ENCODE measurements around the gene CAPN8.

CAPN8 gene

DNA sequence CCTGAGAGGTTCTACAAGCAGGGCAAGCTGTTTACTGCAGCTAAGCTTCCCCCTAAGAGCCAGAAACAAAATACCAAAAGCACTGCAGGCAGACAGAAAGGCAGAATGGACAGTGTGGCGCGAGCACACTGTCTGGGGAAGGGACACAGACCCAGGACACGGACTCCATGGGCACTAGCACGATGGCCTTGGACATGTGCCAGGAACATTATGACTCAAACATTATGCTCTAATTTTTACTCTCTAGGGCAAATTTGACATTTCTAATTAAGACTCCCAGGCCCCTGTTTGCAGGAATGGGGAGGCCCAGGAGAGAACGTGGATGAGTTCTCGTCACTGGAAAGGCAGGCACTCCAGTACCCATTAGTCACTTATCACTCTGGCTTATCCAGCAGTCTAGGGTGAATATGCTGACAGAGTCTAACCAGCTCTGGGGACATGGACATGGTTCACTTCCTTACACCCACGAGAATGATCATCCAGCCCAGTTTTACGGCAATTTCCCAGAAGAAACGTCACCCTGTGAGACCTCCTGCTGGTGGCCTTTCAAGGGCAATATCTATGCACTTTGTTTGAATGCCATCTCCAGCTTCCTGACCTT lies 45.1 kb downstream of the CAPN8 start:
- in situ Hi-C loops (cut with MboI; ENCODE audit: low sequenced_read_pairs): no loop called here

DNA sequence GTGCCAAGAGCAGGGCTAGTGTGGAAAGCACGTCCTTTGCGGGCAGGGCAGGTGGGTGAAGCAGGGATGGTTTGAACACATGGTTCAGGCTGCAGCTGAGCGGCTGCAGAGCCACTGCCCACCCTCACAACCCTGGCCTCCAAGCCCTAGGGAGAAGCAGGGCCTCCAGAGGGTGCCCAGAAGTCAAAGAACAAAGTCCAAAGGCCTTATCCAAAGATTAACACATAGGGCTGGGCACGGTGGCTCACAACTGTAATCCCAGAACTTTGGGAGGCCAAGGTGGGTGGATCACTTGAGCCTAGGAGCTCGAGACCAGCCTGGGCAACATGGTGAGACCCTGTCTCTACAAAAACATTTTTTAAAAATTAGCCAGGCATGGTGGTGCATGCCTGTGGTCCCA lies 46.8 kb downstream of the CAPN8 start:
- in situ Hi-C loops (cut with MboI; ENCODE audit: low sequenced_read_pairs): no loop called here

DNA sequence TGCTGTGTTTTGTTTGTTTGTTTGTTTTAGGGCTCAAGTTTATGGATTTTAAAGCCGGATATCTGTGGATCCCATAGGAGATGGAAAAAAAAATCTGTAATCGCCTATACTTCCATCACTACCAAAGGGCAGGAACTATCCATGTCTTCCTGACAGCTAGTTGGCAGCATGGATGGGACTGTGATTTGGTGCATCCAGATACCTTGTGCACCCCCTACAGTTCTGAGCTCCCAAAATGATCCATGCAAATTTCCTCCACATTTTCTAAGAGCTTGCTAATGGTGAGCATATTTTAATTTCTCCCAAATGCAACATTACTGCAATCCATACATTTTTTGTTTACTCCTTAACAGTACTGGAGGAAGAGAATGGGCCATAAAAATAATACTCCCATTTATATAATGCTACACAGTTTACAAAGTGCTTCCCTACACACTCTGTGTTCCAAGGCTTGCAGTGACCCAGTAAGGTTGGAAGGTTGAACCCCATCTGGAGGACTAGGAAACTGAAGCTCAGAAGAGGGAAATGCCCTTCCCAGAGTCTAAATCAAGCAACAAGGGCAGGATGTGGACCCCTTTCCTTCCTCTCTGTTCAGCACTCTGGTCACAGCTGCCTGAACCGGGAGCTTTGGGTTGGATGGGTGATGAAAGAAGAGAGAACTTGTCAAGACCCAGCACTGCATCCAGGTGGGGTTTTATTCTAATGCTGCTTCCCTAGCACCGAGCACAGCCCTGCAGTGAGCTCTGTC lies 48.0 kb downstream of the CAPN8 start:
- in situ Hi-C loops (cut with MboI; ENCODE audit: low sequenced_read_pairs): no loop called here

DNA sequence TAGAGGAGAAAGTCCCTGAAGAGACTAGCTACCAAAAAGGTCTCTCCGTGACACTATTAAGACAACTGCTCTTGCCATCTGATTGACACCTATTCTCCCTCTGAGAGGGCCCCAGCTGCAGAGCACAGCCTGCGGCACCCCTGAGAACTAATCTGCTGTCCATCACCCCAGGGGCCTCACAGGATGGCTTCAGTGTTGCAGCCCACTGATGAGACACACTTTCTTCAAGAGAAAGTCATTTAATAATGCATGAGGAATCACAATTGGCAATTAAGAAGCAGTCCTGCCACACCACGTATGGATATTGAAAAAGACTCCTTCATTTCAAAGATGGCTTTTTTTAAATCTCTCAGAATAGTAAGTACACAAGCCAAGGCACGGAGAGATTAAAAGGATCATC lies 48.9 kb downstream of the CAPN8 start:
- in situ Hi-C loops (cut with MboI; ENCODE audit: low sequenced_read_pairs): no loop called here

DNA sequence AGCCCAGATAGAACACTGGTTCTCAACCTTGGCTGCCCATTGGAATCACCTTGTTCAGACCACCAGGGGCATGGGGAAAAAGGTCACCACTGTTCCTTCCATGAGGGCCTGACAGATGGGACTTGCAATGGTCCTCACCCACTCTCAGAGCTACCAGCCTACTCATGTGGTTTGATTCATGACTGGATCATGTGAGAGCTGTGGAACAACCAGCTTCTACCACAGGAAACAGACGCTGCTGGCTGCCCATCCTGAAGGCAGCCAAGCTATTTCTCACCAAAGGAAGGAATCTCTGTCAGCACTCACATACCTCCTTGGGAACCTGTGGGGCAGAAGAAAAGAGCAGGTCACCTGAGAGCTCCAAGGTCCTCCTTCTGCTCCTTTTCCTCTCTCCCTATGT lies 53.6 kb downstream of the CAPN8 start:
- in situ Hi-C loops (cut with MboI; ENCODE audit: low sequenced_read_pairs): no loop called here

DNA sequence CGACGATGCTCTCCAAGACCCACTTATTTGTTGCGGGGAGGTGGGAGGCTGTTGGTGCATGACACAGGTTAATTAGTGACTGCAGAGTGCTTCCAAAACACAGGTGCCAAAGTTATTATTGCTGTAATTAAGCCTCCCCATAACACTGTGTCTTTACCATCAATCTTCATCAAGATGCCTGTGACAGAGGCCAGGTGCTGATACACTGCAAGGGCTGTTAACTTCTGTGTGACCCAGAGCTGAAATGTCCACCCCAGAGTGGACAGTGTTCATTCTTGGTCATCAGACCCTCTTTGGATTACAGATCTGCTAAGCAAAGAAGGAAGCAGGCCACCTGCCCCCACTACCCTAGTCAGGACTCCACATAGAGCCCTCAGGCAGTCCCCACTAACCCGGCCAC lies 55.5 kb downstream of the CAPN8 start:
- in situ Hi-C loops (cut with MboI; ENCODE audit: low sequenced_read_pairs): no loop called here

DNA sequence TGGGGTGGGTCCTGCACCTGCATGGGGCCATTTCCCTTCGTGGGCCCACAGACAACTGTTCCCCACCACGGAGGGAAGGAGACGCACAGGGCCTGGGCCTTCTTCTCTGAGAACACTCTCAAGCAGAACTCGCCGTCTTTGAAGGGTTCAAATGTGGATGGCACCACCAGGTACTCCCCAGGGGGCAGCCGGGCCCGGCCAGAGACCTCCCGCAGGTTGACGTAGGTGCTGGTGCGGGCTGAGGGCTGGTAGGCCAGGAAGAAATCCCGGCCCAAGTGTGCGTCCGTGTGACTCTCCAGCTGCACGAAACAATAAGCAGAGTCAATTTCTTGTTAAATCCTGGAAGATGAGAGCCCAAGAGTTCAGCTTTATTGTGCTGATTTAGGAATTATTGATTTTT lies 56.4 kb downstream of the CAPN8 start:
- in situ Hi-C loops (cut with MboI; ENCODE audit: low sequenced_read_pairs): no loop called here

DNA sequence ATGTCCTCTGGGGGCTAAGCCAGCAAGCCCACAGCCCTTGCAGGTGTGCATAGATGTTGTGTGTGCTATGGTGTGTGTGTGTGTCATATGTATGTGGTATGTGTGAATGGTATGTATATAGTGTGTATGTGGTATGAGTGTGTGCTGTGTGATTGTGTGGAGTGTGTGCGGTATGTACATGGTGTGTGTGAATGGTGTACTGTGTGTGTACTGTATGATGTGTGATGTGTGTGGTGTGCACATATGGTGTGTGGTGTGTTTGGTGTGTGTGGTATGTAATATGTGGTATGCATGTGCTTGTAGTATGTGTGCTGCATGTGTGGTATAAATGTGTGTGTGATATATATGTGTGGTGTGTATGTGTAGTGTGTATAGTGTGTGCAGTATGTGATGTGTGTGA lies 107.0 kb downstream of the CAPN8 start:
- in situ Hi-C loops (cut with MboI; ENCODE audit: low sequenced_read_pairs): no loop called here

DNA sequence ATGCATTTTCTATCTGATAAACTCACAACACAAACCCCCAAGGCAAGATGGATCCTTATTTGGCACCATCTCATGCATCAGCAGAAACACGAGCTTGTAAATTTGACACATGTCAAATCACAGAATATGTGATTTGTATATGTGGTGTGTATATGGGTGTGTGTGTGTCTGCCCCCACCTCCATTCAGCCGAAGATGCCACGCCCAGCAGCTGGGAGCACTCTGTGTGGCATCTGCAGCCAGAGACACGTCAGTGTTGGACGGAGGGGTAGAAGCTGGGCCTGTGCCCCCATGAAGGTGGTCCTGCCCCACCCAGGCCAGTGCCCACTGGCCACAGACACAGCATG lies 108.4 kb downstream of the CAPN8 start:
- in situ Hi-C loops (cut with MboI; ENCODE audit: low sequenced_read_pairs): no loop called here

DNA sequence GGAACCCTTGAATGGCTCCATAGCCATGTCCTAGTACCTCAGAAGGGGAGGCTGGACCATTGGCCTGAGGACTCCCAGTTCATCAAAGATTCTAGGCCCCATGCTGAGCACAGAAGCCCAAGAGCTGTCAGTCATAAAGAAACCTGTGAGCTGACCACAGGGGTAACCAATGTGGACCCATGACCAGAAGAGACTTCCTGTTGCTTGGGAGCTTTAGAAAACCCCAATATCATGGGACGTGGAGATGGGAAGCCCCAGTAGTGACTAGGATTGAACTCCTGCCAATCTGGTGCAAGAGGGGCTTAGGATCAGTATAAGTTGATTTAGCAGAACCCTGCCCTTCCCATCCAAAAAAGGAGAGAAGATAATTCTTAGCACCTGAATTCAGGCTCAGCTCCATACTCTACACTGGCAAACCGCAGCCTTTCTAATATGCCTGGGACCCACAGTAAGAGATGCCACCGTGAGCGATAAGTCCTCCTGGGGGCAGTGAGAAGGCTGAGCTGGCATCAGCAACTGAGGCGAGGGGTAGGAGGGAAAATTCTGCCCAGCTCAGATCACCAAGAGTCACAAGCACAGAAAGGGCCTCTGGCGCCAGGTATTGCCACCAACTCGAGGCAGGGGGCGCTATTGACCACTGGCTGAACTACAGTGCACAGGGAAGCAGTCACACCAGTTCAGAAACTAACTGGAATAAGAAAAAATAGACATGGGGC lies 108.9 kb downstream of the CAPN8 start:
- in situ Hi-C loops (cut with MboI; ENCODE audit: low sequenced_read_pairs): no loop called here

DNA sequence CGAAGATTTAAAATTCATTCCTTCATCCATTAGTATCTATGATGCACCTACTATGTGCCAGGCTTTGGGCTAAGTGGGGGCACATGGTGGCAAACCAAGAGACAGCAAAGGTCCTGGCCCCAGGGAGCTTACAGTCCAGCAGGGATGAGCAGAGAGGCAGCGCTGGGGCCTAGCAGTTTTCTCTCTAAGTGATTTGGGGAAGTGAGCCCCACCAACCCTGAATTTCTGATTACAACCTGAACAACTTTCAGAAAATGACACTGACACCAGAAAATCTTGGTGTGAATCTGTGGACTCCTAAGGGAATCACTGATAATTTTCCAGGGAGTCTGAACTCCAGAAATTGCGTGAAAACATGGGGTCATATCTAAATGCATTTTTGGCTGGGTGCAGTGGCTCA lies 111.5 kb downstream of the CAPN8 start:
- in situ Hi-C loops (cut with MboI; ENCODE audit: low sequenced_read_pairs): no loop called here

DNA sequence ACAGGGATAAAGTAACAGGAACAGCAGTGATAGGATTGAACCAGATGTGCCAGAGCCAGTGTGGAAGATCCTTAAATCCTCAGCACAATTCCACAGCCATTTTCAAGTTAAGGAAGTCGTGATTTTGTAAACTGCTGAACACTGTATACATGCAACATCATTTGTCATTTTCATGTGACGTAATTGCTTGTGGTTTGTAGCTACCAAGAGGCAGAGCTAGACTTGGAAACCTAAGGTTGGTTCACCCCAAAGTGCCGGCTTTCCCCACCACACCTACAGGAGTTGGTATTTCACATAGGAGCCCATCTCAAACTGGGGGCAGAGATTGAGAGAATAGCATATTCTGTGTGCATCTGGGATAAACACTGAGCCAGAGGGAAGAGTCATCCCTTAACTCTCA lies 113.9 kb downstream of the CAPN8 start:
- in situ Hi-C loops (cut with MboI; ENCODE audit: low sequenced_read_pairs): no loop called here

DNA sequence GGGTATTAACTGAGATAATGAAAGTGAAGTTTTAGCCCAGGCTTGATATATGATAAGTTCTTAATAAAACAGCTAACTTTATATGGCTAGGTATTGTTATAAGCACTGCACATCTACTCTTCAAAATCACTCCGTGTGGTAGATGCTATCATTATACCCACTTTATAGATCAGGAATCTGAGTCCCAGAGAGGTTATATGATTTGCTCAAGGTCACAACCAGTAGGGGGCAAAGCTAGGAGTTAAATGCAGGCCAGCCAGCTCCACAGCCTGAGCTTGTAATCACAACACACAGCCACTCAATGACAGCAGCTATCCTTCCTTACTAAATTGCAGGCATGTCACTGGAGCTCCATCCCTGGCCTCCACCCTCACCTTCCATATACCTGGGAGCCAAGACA lies 115.8 kb downstream of the CAPN8 start:
- in situ Hi-C loops (cut with MboI; ENCODE audit: low sequenced_read_pairs): no loop called here

DNA sequence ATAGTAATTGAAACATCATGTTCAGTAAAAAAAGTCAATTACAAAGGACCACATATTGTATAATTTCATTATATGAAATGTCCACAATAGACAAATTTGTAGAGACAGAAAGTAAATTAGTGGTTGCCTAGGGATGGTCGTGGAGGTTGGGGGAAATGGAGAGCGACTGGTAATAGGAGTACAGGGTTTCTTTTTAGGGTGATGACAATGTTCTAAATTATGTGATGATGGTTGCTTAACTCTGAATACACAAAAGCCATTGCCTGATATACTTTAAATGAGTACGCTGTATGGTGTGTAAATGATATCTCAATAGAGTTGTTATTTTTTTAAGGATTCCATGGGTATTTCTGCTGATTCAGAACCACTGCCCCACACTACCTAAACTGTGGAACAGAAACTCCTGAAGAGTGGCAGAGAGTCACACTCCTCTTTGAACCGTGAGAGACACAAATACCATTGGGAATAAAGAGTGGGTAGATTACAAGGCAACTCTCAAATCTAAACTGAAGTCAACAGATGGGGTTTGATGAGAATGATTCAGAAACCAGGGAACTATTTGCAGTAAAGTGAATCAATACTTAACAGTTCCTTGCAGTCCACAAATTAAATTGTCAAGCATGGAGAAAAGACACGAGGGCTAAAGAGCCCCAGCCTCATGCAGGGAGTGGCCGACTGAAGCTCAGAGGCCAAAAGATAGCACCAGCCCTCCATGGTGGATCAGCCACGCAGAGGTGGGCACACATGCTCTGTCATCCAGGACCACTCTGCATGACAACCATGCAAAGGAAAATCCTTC lies 118.0 kb downstream of the CAPN8 start:
- in situ Hi-C loops (cut with MboI; ENCODE audit: low sequenced_read_pairs): no loop called here

DNA sequence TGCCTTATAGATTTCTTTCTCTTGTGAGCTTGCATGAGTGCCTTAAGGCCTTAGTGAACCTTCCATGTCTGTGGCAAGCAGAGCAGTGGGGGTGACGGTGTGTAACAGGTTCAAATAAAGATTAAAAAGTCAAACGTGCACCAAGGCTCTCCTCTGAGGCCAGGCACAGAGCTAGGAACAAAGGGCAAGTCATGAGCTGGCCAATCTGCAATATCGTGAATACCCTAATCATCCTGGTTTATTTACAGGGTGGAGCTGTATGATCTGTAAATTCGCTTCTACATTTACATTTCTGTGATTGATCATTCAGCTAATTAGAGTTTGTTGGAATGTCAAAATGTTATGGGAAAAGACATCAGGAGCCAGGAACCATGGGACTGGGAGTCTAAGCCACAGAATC lies 120.2 kb downstream of the CAPN8 start:
- in situ Hi-C loops (cut with MboI; ENCODE audit: low sequenced_read_pairs): no loop called here

DNA sequence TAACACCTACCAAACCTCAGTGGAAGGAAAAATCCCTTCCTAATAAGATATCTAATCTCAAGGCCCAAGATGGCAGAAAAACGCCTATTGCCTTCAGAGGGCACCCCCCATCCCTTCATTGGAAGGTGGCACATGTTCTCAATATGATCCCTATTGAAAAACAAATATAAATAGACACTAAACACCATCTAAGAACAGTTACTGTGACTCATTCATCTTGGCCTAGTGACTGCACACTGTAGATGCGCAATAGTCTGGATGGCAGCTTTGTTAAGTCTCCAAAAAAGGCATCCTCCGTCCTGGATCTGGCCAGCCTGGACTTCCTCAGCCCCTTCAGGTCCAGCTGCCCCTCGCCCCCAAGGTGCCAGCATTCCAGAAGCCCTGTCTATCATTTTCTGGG lies 121.9 kb downstream of the CAPN8 start:
- in situ Hi-C loops (cut with MboI; ENCODE audit: low sequenced_read_pairs): no loop called here

DNA sequence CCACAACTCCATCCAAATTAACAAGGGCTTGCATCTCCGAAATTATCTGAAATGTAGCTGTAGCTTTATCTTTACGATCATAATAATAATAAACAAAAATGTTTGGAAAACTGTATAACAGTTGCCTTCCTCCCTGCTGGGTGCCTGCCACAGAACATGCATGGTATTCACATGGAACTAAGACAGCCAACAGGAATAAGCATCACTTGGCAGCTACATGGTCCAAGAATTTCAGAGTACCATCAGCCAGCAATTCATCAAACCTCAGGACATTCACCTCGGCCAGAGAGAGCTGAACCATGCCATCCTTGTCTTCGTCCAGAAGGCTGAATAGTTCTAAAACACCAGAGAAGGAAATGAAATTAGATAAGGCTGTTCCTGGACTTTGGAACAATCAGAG lies 122.7 kb downstream of the CAPN8 start:
- in situ Hi-C loops (cut with MboI; ENCODE audit: low sequenced_read_pairs): no loop called here

DNA sequence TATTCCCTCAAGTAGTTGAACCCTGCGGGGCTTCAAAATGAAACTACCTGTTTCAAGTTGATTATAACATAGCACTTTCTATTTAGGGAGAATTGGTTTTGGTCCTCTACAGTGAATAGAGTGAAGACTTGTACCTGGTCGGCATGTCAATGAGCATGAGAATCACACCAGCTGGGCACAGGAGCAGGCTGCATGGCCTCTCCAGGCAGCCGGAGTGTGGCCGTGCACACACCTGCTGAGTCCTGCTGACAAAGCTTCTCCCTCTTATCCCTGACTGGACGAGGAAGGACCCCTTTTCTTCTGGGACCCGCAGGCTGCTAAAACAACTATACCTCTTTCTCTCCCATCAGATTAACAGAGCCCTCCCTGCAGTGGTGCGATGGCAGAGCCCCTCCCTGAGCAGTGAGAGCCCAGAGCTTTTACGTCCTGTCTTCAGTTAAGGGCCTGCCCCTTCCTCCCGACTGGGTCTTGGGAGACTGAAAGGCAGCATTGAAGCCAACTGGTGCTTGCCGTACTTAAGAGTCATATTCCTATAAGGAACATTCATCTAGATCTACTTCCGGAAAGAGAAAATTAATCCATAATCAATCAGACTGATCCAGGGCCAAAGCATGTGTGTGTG lies 124.9 kb downstream of the CAPN8 start:
- in situ Hi-C loops (cut with MboI; ENCODE audit: low sequenced_read_pairs): no loop called here

DNA sequence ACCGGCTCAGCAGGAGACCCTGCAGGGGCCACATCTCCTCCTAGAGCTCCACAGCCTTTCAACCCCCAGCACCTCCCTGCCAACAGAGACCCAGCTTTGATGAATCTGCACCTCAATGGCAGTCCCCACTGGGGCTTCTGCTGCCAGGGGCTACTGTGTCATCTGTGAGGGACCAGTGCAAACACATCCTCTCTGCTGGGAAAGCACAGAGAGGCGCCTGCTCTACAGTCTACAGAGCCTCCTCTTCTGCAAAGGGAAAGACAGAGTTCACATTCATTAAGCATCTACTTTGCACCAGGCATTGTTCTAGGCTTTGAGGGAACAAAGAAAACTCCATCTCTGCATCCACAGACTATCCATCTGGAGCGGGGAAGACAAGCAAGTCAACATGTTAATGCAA lies 125.8 kb downstream of the CAPN8 start:
- in situ Hi-C loops (cut with MboI; ENCODE audit: low sequenced_read_pairs): no loop called here

DNA sequence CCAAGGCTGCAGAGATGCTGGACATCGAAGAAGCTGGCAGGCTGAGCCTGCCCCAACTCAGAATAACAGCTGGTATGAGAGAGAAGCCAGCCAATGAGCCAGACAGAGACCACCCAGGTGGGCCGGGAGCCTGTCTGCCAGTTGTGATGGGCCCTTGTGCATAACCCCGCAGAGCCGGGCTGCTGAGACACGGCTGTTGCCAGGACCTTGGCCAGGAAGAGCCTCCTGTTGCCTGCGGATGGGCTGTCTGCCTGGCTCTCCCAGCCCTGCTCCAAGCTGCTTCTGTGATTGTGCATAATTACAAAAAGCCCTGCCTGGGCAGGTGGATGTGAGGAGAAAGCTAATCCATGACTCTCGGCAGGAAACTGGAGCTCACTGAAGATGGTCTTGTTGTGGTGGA lies 126.5 kb downstream of the CAPN8 start:
- in situ Hi-C loops (cut with MboI; ENCODE audit: low sequenced_read_pairs): no loop called here

DNA sequence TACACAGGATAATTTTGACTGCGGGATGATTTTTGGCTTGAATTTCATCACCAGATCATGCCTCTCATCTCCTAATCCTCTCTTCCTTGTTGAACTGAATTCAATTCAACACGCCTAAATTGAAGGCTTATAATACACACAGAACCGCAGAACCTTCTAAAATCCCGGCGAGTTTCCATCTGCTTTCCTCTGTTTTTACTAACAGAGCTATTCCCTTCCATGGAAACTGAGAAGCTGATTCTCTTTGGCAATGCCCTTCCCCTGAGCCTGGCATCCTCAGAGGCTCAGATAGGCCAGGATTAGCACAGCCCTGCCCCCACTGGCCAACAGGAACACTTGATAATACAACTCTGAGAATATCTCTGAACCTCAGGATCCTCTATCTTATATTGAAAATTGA lies 130.2 kb downstream of the CAPN8 start:
- in situ Hi-C loops (cut with MboI; ENCODE audit: low sequenced_read_pairs): no loop called here
